Gastrocnemius medialis (tissue), 4 donors: Measurements from ENCODE around the gene STRIT1. TPM values are rescaled to one million over a fixed set of nuclear protein-coding genes. Genes with fewer than 3 reads are reported as not detected.
A peak's percentile ranks its signal among the peaks of the same experiment; 100 is the strongest.

Source experiments
- ATAC-seq, 2 donors: fragments of 150-250 bp; one replicate each; pipeline ENCODE4 v1.9.1; 2016
- DNase-seq, 2 donors: peaks; one replicate each; pipeline ENCODE4 v3.0.0-alpha.2; 2019
- H3K27ac ChIP-seq, 4 donors: fragments of 200-600 bp; sonication (generic); 1 replicate in 1 of 4; 2 replicates in 3 of 4; pipeline ENCODE4 v1.5.1; 2016 to 2018; ENCODE audit warnings: mild to moderate bottlenecking in 2 of 4, moderate library complexity in 1 of 4
- H3K27me3 ChIP-seq, 3 donors: fragments of 200-600 bp; sonication (generic) in 2 of 3; 1 replicate in 1 of 3; 2 replicates in 2 of 3; pipeline versions ENCODE4 v1.5.1 to v1.6.0; 2016 to 2019; ENCODE audit warnings: mild to moderate bottlenecking in 1 of 3, moderate library complexity in 1 of 3
- H3K36me3 ChIP-seq, 2 donors: fragments of 200-600 bp; sonication (generic) in 1 of 2; one replicate each; pipeline ENCODE4 v1.5.1; 2017 to 2018
- H3K4me1 ChIP-seq, 2 donors: fragments of 200-600 bp; sonication (generic) in 1 of 2; one replicate each; pipeline ENCODE4 v1.5.1; 2016 to 2017; ENCODE audit warnings: mild to moderate bottlenecking in 2 of 2
- H3K4me3 ChIP-seq, 4 donors: fragments of 200-600 bp; sonication (generic) in 3 of 4; 1 replicate in 1 of 4; 2 replicates in 3 of 4; pipeline ENCODE4 v1.5.1; 2016 to 2019; ENCODE audit warnings: mild to moderate bottlenecking in 2 of 4
- H3K9me3 ChIP-seq, 3 donors: fragments of 200-600 bp; sonication (generic) in 2 of 3; 1 replicate in 1 of 3; 2 replicates in 2 of 3; pipeline ENCODE4 v1.5.1; 2016 to 2019
- POLR2A ChIP-seq, 2 donors: fragments of 450-650 bp; IDR thresholded peaks; one replicate each; pipeline ENCODE4 v1.6.1; 2017; ENCODE audit warnings: antibody characterized with exemption in 2 of 2, mild to moderate bottlenecking in 2 of 2, moderate library complexity in 2 of 2
- in situ Hi-C, 4 donors: fragments of 200-750 bp; cut with MboI; loops; one replicate each; pipeline versions ENCODE4 v1.15.0 to v1.8.0; 2017; ENCODE audit warnings: low sequenced_read_pairs in 4 of 4
- intact Hi-C: fragments of 100-400 bp; cut with DNase I; formaldehyde crosslinking; loops from one replicate; pipeline ENCODE4 v1.15.1; 2023; ENCODE audit warnings: low total_unique reads
- total RNA-seq, 4 donors: library from RNA; depleted of rRNA; stranded (reverse); fragments of >200 nt; gene quantifications; one replicate each; pipeline versions ENCODE4 v1.1.0 to v1.2.3, GENCODE V29; 2016
- TF ChIP-seq, protein P1 (sequence below), 5 experiments: fragments of 450-650 bp in 3 of 5; fragments of 200-600 bp in 2 of 5; sonication (generic) in 2 of 5; IDR thresholded peaks in 4 of 5; conservative IDR thresholded peaks in 1 of 5; 1 replicate in 4 of 5; 2 replicates in 1 of 5; pipeline ENCODE4 v1.5.1; 2016 to 2019; ENCODE audit warnings: antibody characterized with exemption in 5 of 5, mild to moderate bottlenecking in 3 of 5, moderate library complexity in 3 of 5

Gene STRIT1
- total RNA-seq, 4 donors from 2014 or later, result 507 to 2,272 (median 1,180) TPM

- Histone ChIP-seq H3K27ac (no peak overlapping the region), H3K36me3 (no peaks in the 10 kb centered on the region), H3K9me3 (no peaks in the 10 kb centered on the region), H3K4me1 (peaks cover 14 to 15% of the 10 kb centered on the region in 2 donors), H3K4me3 (no peak overlapping the region), H3K27me3 (no peaks in the 10 kb centered on the region)
- no peak for ATAC-seq
- DNase-seq, result no peak
- intact Hi-C loops, result no loop called here
- TF ChIP-seq POLR2A (IDR thresholded peaks at IDR 0.05), result no peak
- TF ChIP-seq, protein P1, sequence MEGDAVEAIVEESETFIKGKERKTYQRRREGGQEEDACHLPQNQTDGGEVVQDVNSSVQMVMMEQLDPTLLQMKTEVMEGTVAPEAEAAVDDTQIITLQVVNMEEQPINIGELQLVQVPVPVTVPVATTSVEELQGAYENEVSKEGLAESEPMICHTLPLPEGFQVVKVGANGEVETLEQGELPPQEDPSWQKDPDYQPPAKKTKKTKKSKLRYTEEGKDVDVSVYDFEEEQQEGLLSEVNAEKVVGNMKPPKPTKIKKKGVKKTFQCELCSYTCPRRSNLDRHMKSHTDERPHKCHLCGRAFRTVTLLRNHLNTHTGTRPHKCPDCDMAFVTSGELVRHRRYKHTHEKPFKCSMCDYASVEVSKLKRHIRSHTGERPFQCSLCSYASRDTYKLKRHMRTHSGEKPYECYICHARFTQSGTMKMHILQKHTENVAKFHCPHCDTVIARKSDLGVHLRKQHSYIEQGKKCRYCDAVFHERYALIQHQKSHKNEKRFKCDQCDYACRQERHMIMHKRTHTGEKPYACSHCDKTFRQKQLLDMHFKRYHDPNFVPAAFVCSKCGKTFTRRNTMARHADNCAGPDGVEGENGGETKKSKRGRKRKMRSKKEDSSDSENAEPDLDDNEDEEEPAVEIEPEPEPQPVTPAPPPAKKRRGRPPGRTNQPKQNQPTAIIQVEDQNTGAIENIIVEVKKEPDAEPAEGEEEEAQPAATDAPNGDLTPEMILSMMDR (IDR thresholded peaks at IDR 0.05 in 4 of 5, conservative IDR thresholded peaks at IDR 0.05 in 1 of 5), result no peak
- in situ Hi-C loops, result loop anchor here in 2 of 4 donors (25.0 kb wide), 2 partner anchors 222 to 347 kb away; partner anchors contain the start of gene MME (in 1 of the 2)
Observed at GRCh38 chr3:155308831-155309230, 15.3 kb upstream of the STRIT1 start.

DNA sequence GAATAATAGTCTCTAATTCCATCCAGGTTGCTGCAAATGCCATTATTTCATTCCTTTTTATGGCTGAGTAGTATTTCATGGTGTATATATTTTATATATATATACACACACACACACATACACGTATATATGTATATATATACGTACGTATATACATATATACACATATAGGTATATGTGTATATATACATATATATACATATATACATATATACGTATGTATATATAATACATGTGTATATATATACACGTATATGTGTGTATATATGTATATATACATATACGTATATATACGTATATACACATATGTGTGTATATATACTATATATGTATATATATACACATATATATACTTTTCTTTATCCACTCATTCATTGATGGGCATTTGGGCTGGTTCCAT is 13.7 kb upstream of the STRIT1 start:
- in situ Hi-C loops, result loop anchor here in 2 of 4 donors (25.0 kb wide), 2 partner anchors 220 to 345 kb away; partner anchors contain the start of gene MME (in 1 of the 2)
- intact Hi-C loops, result no loop called here

DNA sequence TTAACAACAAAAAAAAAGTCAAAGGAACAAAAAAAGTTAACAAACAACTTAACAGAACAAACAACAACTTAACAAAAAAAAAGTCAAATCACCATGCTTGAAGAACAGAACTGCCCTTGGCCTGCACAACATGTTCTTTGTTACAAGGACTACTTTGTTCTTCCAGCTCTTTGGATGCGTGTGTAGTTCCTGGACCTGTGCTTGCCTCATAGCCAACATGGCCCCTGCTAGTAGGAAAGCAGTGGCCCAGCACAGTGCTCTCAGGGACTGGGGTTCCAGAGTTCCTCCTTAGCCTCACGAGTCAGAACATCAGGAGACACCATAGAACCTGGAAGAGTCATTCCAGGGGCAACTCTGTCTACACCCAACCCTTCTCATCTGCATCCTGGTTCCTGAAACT is 10.9 kb upstream of the STRIT1 start:
- Histone ChIP-seq H3K9me3 (no peaks in the 10 kb centered on the region), H3K27me3 (no peaks in the 10 kb centered on the region), H3K27ac (peak overlapping the region in 1 of 4 donors; percentile 46), H3K36me3 (no peaks in the 10 kb centered on the region), H3K4me3 (no peak overlapping the region), H3K4me1 (peaks cover 0 to 8% of the 10 kb centered on the region in 2 donors)
- TF ChIP-seq, protein P1 (IDR thresholded peaks at IDR 0.05 in 4 of 5, conservative IDR thresholded peaks at IDR 0.05 in 1 of 5), result no peak
- TF ChIP-seq POLR2A (IDR thresholded peaks at IDR 0.05), result no peak
- ATAC-seq (no peak), DNase-seq (no peak)
- intact Hi-C loops, result no loop called here
- in situ Hi-C loops, result loop anchor here in 2 of 4 donors (25.0 kb wide), 2 partner anchors 217 to 342 kb away; partner anchors contain the start of gene MME (in 1 of the 2)

More for the DNA sequence above, 13.7 kb upstream of the STRIT1 start:
- ATAC-seq (no peak), DNase-seq (no peak)
- H3K27me3 ChIP-seq, result no peaks in the 10 kb centered on the region
- H3K27ac ChIP-seq, result no peak overlapping the region
- H3K4me3 ChIP-seq, result no peak overlapping the region
- H3K4me1 ChIP-seq, result peaks cover 0 to 8% of the 10 kb centered on the region in 2 donors
- H3K9me3 ChIP-seq, result no peaks in the 10 kb centered on the region
- TF ChIP-seq, protein P1 (IDR thresholded peaks at IDR 0.05 in 4 of 5, conservative IDR thresholded peaks at IDR 0.05 in 1 of 5), result no peak
- TF ChIP-seq POLR2A (IDR thresholded peaks at IDR 0.05), result no peak
- no peaks in the 10 kb centered on the region for H3K36me3 ChIP-seq

DNA sequence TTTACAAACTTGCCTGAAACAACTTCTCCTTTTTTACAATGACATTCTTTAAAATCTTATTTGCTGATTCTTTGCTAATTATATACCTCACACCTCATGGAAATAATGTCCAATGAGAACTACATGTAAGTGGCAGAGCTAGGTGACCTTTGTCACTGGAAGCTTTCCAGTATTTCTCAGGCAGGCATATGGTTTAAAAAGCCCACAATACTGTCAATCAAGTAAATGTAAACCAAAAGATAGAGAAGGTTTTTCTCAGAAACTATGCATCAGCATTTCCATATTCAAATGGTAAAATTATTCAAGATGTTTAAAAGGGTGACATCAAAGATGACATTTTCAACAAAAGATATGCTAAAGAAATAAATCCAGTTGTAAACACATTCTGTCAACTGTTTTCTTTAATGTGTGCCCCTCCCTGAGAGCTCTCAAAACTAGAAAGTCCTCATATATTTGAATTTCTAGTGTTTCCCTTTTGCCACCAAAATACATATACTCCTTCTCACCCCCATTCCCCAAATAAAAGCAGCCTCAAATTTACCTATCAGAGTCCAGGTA is 10.1 kb upstream of the STRIT1 start:
- Histone ChIP-seq H3K27me3 (no peaks in the 10 kb centered on the region), H3K27ac (peak overlapping the region in 2 of 4 donors; percentile 2 to 46), H3K9me3 (no peaks in the 10 kb centered on the region), H3K4me3 (no peak overlapping the region), H3K4me1 (peaks cover 0 to 8% of the 10 kb centered on the region in 2 donors), H3K36me3 (no peaks in the 10 kb centered on the region)
- DNase-seq, result no peak
- in situ Hi-C loops (loop anchor here in 2 of 4 donors (25.0 kb wide), 2 partner anchors 216 to 341 kb away; partner anchors contain the start of gene MME (in 1 of the 2)), intact Hi-C loops (no loop called here)
- TF ChIP-seq, protein P1 (IDR thresholded peaks at IDR 0.05 in 4 of 5, conservative IDR thresholded peaks at IDR 0.05 in 1 of 5), result no peak
- TF ChIP-seq POLR2A (IDR thresholded peaks at IDR 0.05), result no peak
- ATAC-seq, result no peak
